Measurements from ENCODE around the gene DHH.
"Not testable (repeated sequence)": the region's sequence is repeated elsewhere in the genome, so short reads cannot be mapped to it uniquely, and the experiment has no call there.

The DHH gene

GRCh38 chr12:49094160-49094974 is at the start of gene DHH:
Gene DHH, minus strand, starts transcription at chr12:49094801. Its CDS starts 289 bp downstream, at chr12:49094512.
- DNase-seq (ENCODE audit: low read depth in 1 of 2, low spot score in 1 of 2) = no peak

GRCh38 chr12:49144384-49144783 is 49.8 kb upstream of the DHH start:
- DNase-seq (ENCODE audit: low read depth in 1 of 2, low spot score in 1 of 2) = no peak

GRCh38 chr12:49138999-49139398 is 44.4 kb upstream of the DHH start:
- DNase-seq (ENCODE audit: low read depth in 1 of 2, low spot score in 1 of 2) = no peak

- no peak for DNase-seq (ENCODE audit: low read depth in 1 of 2, low spot score in 1 of 2)
Measured at GRCh38 chr12:49138587-49138986, 44.0 kb upstream of the DHH start.

GRCh38 chr12:49137476-49137875 is 42.9 kb upstream of the DHH start:
- DNase-seq (ENCODE audit: low read depth in 1 of 2, low spot score in 1 of 2) = no peak

GRCh38 chr12:49136997-49137396 is 42.4 kb upstream of the DHH start:
- not testable (repeated sequence) for DNase-seq (ENCODE audit: low read depth in 1 of 2, low spot score in 1 of 2)

GRCh38 chr12:49133590-49133989 is 39.0 kb upstream of the DHH start:
- DNase-seq (ENCODE audit: low read depth in 1 of 2, low spot score in 1 of 2) = no peak

GRCh38 chr12:49133014-49133413 is 38.4 kb upstream of the DHH start:
- no peak for DNase-seq (ENCODE audit: low read depth in 1 of 2, low spot score in 1 of 2)

GRCh38 chr12:49131894-49132461 is 37.4 kb upstream of the DHH start:
- no peak for DNase-seq (ENCODE audit: low read depth in 1 of 2, low spot score in 1 of 2)

- peak; percentile 91 for DNase-seq (ENCODE audit: low read depth in 1 of 2, low spot score in 1 of 2)
Measured at GRCh38 chr12:49131051-49131893, 36.7 kb upstream of the DHH start, which contains the start of gene TUBA1B. Gene TUBA1B, minus strand, starts transcription at chr12:49131395. Its CDS starts 95 bp downstream, at chr12:49131300.

- peak; percentile 84 to 89 for DNase-seq (ENCODE audit: low read depth in 1 of 2, low spot score in 1 of 2)
Measured at GRCh38 chr12:49130151-49131050, 35.8 kb upstream of the DHH start.

- no peak for DNase-seq (ENCODE audit: low read depth in 1 of 2, low spot score in 1 of 2)
Measured at GRCh38 chr12:49129332-49130150, 34.9 kb upstream of the DHH start.

GRCh38 chr12:49127971-49128370 is 33.4 kb upstream of the DHH start:
- DNase-seq (ENCODE audit: low read depth in 1 of 2, low spot score in 1 of 2) = not testable (repeated sequence)

GRCh38 chr12:49126852-49127763 is 32.5 kb upstream of the DHH start:
- no peak for DNase-seq (ENCODE audit: low read depth in 1 of 2, low spot score in 1 of 2)

- no peak for DNase-seq (ENCODE audit: low read depth in 1 of 2, low spot score in 1 of 2)
Measured at GRCh38 chr12:49121047-49121696, 26.6 kb upstream of the DHH start.

- no peak for DNase-seq (ENCODE audit: low read depth in 1 of 2, low spot score in 1 of 2)
Measured at GRCh38 chr12:49111206-49111605, 16.6 kb upstream of the DHH start.

GRCh38 chr12:49110464-49111155 is 16.0 kb upstream of the DHH start, which contains the start of gene LMBR1L:
Gene LMBR1L, minus strand, starts transcription at chr12:49110847. Its CDS starts 292 bp downstream, at chr12:49110555.
- DNase-seq (ENCODE audit: low read depth in 1 of 2, low spot score in 1 of 2) = peak; percentile 84 to 93

Data from activated CD4-positive, alpha-beta T cell treated with anti-CD3 and anti-CD28 coated beads, Interleukin-2, amount 50 U/mL, for 24 hours (primary cell).